Raji (cell line): ENCODE data around the gene ATG7.

Experiments
- POLR2A ChIP-seq: IDR thresholded peaks from 2 replicates; pipeline ENCODE4 v1.6.1; 2011; ENCODE audit warnings: low read depth, low read length, control low read depth; ENCODE audit not compliant: insufficient read depth

Gene ATG7

DNA sequence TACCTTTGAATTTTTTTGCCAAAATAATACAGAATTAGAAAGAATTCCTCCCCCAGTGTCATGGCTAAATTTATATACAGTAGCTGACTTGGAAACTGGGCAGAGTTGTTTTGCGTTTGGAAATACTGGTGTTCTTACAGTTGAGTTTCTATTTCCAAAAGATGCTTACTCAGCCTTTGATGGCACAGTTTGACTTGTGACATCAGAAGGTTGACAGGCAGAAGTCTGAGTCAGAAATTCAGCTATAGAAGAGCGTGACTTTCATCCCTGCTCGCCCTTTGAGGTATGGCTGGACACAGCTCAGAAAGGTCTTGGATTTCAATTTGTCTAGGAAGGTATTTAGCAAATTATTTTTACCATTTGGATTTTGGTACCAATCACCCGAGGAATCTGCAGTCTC, 195.7 kb downstream of the ATG7 start:
- no peak for TF ChIP-seq POLR2A

- TF ChIP-seq POLR2A: no peak
These were observed 198.0 kb downstream of the ATG7 start for GRCh38 chr3:11470031-11470853.

- TF ChIP-seq POLR2A: no peak
These were observed 203.1 kb downstream of the ATG7 start for GRCh38 chr3:11475324-11475723.

DNA sequence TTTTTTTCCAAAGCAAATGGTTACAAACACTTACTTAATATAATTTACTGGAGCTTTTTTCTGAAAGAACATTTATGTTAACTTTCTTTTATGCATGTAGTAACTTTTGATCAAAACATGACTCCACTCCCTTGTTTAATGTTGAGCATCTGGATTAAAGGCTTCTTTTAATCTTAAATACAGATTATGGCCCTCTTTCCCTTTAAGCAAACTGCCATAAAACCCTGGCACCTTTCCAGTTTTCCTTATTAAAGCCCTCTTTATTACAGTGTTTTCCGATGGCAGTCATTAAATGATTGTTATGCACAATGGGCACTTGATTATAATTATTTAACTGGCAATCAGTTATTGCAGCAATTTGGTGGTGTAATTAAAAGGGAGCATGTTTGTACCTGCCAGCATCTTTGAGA, 204.5 kb downstream of the ATG7 start:
- no peak for TF ChIP-seq POLR2A

DNA sequence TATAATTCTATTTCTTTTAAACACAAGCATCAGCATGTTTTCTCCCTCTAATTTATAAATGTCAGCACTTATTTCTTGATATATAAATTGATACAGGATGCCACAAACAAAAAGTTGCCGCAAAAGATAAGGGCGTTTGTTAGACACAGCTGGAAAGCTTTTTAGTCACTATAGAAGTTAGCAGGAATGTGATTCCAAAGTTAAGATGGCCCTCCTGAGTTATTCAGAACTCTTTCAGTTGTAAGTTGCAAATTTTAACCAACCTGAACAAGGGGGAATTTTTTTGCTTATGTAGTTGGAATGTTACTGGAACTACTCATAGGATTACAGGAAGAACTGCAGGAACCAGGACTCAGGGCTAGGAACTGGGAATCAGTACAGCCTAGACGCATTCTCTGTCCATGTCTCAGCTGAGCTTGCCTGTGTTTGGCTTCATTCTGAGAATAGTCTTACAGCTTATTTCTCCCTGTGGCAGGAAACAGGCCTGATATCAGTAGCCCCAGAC, 205.3 kb downstream of the ATG7 start:
- TF ChIP-seq POLR2A: no peak

GRCh38 chr3:11478167-11478566, 206.0 kb downstream of the ATG7 start:
- no peak for TF ChIP-seq POLR2A

DNA sequence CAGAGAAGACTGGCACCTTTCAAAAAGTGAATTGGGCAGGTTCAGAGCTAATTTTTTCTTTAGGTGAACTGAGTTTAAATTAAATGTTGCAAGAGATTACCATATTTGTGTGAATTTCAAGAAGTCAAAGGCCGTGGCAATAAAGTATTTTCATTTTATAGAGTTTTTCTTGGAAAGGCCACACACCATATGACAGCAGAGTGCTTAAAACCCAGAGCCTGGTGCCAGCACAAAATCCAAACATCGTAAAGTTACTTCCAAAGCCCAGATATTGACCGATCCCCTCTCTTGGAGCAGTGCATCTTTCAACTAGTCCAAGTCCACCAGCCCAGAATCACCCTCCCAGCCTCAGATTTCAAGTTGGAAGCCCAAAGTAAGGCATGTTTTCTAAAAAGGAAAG, 207.0 kb downstream of the ATG7 start:
- TF ChIP-seq POLR2A: no peak

- no peak for TF ChIP-seq POLR2A
These were observed 208.6 kb downstream of the ATG7 start for GRCh38 chr3:11480663-11481298.

GRCh38 chr3:11481556-11481955, 209.4 kb downstream of the ATG7 start:
- no peak for TF ChIP-seq POLR2A

- no peak for TF ChIP-seq POLR2A
These were observed 209.8 kb downstream of the ATG7 start for GRCh38 chr3:11482021-11482420.

- no peak for TF ChIP-seq POLR2A
These were observed 222.1 kb downstream of the ATG7 start for GRCh38 chr3:11494131-11494916.

GRCh38 chr3:11495948-11496557, 223.9 kb downstream of the ATG7 start:
- no peak for TF ChIP-seq POLR2A

- TF ChIP-seq POLR2A: no peak
These were observed 226.0 kb downstream of the ATG7 start for GRCh38 chr3:11498177-11498576.

DNA sequence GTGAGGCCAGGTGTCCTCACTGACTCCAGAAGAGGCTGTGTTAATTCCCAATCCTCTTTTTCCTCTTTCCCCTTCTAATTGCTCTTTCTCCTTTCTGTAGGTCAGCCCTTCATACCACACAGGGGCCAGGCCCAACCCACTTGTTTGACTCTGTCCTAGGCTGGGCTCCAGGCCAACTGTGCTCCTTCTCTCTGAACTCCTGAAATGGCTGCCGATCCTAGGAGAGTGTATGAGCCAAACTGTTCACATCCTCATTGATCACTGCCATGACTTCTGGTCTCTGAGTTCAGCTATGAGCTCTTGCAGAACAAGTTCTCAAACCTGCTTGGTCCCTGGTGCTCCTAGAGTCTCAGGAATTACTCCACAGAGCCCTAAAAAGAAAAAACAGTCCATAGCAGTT, 226.4 kb downstream of the ATG7 start:
- TF ChIP-seq POLR2A: no peak

DNA sequence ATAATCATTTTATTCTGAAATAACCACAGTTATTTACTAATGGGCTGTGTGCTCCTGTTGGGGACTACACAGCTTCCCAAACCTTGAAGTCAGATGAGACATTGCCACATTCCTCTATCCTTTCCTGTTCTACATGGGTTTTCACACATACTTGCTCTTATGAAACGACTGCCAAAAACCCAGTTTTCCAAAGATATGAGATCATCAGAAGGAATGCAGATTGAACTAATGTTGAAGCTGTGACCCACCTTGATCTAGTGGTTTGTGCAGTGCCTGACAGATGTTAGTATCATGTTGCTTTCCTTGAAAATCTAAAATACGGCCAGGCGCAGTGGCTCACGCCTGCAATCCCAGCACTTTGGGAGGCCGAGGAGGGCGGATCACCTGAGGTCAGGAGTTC, 226.9 kb downstream of the ATG7 start:
- TF ChIP-seq POLR2A: no peak
